ENCODE data around the gene SNU13.
"Not testable (repeated sequence)": the region's sequence is repeated elsewhere in the genome, so short reads cannot be mapped to it uniquely, and the experiment has no call there.

SNU13 gene

DNA sequence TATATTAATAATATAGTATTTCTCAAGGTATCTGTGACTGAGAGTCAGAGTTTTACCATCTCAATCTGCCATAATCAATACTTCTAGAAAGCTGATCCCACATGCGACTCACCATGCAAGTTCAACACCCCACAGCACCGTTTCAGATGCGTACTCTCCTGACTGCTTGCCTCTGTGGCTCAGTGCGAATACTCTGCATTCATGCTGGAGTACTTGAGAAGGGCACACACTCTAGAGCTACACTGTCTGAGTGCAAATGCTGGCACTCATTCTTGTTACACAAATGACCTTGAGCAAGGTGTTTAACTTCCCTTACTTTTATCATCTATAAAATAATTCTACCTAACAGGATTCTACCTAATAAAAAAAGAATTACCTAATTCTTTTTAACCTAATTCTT lies 12.5 kb downstream of the SNU13 start:
- DNase-seq, result no peak

DNA sequence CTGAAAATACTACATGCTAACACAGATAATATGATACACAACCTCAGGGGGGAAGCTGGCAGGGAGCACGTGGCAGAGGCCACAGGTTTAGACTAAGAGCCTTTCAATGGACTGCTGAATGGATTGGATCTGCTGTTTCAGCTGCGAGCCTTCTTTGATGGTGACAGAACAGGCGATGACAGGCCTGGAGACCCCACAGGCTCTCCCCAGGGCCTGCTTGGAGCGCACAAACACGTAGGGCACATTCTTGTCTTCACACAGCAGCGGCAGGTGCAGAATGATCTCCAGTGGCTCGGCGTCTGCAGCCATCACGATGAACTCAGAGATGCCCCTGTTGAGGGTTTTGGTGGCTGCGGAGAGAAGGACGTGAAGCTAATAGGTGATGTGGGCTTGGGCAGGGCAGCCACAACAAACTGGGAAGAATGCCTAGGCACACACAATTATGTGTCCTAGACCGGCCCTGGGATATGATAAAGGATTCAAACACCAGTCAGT lies 13.8 kb downstream of the SNU13 start:
- DNase-seq, result no peak

DNA sequence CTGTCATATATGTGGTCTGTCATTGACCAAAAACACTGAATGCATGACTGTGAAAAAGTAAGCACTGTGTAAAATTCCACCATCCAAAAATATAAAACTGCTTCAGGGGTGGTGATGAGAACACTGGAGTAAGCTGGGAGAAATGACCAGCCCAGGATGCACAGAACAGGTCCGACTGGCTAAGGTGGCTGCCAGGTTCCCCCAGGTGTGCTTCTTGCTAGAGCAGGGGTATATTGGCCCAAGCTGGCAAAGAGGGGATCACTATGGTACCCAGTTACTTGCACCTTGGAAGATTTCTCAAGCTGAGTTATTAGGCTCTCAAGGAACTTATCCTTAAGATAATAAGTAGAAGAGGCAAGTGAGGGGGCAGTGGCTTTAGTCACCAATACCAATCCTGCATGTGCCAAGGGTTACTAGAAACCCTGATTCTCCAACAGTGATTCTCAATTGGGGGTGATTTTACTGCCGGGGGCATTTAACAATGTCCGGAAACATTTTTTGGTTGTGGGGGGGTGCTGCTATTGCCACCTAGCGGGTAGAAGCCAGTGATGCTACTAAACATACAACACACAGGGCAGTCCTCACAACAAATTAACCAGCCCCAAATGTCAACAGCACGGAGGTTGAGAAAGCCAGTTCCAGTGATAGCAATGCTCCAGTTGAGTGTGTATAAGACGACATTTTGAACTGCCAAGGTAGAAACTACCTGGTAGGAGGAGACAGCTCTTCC lies 15.7 kb downstream of the SNU13 start:
- no peak for DNase-seq

GRCh38 chr22:41672096-41672495 lies 16.6 kb downstream of the SNU13 start:
- not testable (repeated sequence) for DNase-seq

GRCh38 chr22:41668971-41669911 lies 19.4 kb downstream of the SNU13 start:
- DNase-seq, result no peak

- DNase-seq, result no peak
Measured at GRCh38 chr22:41664951-41665350, 23.7 kb downstream of the SNU13 start.

GRCh38 chr22:41664490-41664889 lies 24.2 kb downstream of the SNU13 start:
- DNase-seq, result no peak

GRCh38 chr22:41663594-41663993 lies 25.1 kb downstream of the SNU13 start:
- not testable (repeated sequence) for DNase-seq

- no peak for DNase-seq
Measured at GRCh38 chr22:41661713-41662112, 27.0 kb downstream of the SNU13 start.

- no peak for DNase-seq
Measured at GRCh38 chr22:41661088-41661487, 27.6 kb downstream of the SNU13 start.

DNA sequence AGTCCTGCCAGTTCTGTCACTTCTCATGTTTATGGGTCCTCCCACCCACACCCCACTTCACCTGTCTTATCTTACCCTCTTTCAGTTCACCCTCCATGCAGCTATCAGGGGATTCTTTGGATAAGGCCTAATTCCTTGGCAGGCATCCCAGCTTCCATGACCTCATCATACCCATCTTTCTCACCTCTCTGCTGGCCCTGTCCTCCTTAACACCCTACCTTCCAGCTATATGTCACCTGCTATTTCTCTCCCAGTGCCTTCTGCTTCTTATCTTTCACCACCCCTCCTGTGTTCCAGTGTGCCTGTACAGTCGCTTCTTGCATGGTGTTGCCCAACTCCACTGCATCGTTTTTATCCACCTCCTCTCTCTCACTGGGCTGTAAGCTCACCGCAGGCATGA lies 28.3 kb downstream of the SNU13 start:
- no peak for DNase-seq

- no peak for DNase-seq
Measured at GRCh38 chr22:41659941-41660340, 28.7 kb downstream of the SNU13 start.

DNA sequence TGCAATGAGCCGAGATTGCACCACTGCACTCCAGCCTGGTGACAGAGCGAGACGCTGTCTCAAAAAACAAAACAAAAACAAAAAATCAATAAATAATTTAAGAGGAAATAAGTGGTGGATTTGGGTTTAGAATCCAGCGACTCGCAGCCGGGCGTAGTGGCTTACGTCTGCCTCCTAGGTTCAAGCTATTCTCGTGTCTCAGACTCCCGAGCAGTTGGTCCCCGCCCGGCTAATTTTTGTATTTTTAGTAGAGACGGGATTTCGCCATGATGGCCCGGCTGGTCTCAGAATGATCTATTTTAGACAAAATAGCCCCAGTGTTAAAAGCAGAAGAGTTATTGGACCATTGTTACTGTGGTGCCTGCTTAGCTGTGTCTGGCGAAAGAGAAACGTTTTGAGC lies 29.8 kb downstream of the SNU13 start:
- no peak for DNase-seq

- no peak for DNase-seq
Measured at GRCh38 chr22:41657709-41658108, 31.0 kb downstream of the SNU13 start.

- no peak for DNase-seq
Measured at GRCh38 chr22:41656556-41656955, 32.1 kb downstream of the SNU13 start.

DNA sequence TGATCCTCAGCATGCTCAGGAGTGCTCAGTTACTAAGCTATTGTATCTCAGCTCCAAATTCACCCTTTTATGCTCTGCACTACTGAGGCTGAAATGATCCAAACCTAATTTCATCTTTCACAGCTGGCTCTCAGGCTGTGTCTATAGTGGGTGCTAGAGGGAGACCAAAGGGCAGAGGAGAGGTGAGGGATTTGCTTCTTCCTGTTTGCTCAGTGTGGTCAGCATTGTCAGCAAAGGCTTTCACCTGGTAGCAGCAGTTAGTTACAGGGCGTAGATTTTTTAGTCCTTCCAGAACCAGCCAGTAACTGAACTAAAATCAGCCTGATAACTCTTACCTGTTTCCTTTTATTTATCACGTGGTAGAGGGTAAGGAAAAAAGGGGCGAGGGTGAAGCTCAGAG lies 34.3 kb downstream of the SNU13 start:
- DNase-seq, result no peak

DNA sequence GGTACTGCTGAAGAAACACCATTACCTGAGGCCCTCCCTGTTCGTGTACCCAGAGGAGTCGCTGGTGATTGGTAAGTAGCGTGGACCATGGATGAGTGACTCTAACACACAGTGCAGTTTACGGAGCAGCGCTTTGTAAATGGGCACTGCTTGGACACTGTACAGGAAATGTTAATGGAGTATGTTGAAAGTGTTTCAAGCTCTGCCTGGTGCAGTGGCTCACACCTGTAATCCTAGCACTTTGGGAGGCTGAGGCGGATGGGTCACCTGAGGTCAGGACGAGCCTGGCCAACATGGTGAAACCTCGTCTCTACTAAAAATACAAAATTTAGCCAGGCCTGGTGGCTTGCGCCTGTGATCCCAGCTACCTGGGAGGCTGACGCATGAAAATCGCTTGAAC lies 37.8 kb downstream of the SNU13 start:
- no peak for DNase-seq

GRCh38 chr22:41650229-41650628 lies 38.4 kb downstream of the SNU13 start:
- DNase-seq, result no peak

DNA sequence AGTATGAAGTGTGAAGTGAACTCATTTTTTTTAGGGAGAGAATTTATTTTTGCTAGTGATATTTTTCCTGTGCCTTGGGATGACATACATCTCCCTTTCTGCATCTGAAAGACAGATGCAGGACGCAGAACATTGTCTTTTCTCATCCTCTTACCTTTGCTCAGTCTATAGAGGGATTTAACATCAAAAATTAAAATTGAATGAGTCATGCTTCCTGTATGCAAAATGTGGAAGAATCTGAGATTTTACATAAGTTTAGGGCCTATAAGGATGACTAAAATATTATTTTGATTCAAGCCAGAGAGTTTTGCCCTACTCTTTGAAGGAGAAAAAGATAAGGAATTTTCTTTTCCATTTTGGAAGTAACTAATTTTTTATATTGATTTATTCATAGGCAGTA lies 40.2 kb downstream of the SNU13 start:
- no peak for DNase-seq

DNA sequence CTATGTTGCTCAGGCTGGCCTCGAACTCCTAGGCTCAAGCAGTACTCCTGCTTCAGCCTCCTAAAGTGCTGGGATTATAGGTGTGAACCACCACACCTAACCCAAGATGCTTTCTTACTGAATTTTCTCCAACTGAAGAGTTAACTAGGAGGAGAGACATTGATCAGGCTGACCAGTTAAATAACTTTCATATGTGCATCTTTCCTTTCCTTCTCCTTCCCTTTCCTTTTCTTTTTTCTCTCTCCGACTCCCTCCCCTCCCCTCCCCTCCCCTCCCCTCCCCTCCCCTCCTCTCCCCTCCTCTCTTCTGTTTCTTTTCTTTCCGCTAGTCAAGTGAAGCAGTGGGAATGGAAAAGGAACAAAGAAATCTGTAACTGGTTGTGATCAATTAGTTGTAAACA lies 40.9 kb downstream of the SNU13 start:
- no peak for DNase-seq

- DNase-seq, result no peak
Measured at GRCh38 chr22:41642331-41643110, 46.1 kb downstream of the SNU13 start.

DNA sequence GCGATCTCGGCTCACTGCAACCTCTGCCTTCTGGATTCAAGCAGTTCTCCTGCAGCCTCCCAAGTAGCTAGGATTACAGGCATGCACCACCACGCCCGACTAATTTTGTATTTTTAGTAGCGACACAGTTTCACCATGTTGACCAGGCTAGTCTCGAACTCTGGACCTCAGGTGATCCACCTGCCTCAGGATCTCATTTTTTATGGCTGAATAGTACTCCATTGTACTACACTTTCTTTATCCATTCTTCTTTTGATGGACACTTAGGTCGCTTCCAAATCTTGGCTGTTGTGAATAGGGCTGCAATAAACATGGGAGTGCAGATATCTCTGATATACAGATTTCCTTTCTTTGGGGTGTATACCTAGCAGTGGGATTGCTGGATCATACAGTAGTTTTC lies 46.8 kb downstream of the SNU13 start:
- DNase-seq, result no peak

- DNase-seq, result no peak
Measured at GRCh38 chr22:41638748-41639147, 49.9 kb downstream of the SNU13 start.
